GM20431 (cell line): ENCODE data around the gene CAPN8.

Source experiments
- in situ Hi-C: fragments of 300-500 bp; cut with MseI, MboI; formaldehyde crosslinking; loops from one replicate; pipeline ENCODE4 v1.15.0; 2020; ENCODE audit warnings: low sequenced_read_pairs; ENCODE audit not compliant: unreplicated experiment

Gene CAPN8

DNA sequence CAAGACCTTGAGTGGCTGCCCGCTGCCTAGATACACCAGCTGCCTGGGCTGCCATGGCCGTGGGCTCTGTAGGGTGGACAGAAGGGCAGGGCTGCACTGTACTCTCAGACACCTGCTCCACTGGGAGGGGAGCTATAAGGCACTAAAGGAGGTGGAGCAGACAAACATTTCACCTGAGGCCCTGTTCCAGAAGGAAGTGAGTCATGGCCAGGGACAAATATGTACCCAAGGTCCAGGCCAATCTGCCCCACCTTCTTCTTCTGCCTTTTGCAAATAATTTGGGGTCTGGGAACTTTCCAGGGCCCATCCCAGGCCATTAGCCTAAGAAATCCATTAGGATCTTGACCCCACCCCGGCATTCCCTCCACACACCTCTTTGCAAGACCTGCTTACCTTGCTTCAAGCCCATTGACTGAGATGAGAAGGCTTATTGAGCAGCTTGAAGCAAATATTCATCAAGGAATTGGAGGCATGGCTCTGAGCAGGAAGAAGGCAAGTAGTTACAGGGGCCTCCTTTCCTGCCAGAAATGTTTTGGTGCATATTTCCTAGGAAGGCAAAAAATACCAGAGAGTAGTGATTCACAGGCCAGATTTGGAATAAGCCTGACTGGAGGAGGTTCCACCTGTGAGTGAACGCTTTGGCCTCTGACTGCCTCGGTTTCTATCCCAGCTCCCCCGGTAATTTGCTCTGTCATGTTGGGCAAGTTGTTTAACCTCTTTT, at the start of gene CAPN8:
TSS of gene CAPN8 (minus strand) at position 110 of the 721 bp plus-strand sequence. CDS start at position 55, 55 bp downstream.
- in situ Hi-C loops, result no loop called here

DNA sequence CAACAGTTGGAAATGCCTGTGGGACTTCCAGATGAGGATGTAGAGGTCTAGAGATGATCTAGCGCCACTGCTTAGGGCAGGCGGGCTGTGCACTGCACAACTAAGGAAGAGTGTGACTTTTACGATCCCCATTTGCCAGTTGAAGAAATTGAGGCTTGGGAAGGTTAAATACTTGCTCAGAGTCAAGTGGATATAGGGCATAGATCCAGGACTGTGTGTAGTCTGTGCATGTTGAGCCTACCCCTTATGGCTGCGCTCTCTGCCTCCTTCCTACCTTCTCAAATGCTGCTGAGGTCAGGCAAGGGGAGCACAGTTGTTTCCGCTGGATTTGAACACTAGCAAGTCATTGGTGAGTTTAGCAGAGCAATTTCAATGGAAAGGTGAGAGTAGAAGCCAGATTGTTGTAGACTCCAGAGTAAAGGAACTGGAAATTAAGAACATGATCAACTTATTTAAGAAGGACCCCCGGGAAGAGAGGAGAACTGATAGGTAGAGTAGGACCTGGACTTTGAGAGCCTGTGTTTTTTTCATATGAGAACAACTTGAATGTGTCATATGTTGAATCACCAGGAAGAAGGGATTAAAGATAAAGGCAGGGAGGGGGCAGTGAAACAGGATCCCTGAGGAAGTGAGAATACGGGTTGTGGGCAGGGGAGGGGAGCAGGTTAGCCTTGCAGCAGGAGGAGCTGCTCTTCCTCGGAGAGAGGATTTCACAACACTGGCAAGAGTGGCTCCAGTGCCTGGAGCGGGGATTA, 49.5 kb upstream of the CAPN8 start:
- in situ Hi-C loops, result no loop called here

DNA sequence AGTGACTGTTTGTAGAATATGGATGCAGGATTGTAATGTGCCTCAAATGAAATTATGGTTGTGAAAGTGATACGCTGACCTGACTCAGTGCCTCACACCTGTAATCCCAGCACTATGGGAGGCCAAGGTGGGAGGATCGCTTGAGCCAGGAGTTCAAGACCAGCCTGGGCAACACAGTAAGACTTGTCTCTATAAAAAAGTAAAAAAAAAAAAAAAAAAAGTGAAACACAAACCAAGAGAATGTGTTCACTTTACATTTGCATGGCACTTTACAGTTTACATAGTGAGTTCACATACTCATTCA, 48.9 kb upstream of the CAPN8 start:
- in situ Hi-C loops, result no loop called here

GRCh38 chr1:223713546-223714420, 48.3 kb upstream of the CAPN8 start:
- in situ Hi-C loops, result no loop called here

DNA sequence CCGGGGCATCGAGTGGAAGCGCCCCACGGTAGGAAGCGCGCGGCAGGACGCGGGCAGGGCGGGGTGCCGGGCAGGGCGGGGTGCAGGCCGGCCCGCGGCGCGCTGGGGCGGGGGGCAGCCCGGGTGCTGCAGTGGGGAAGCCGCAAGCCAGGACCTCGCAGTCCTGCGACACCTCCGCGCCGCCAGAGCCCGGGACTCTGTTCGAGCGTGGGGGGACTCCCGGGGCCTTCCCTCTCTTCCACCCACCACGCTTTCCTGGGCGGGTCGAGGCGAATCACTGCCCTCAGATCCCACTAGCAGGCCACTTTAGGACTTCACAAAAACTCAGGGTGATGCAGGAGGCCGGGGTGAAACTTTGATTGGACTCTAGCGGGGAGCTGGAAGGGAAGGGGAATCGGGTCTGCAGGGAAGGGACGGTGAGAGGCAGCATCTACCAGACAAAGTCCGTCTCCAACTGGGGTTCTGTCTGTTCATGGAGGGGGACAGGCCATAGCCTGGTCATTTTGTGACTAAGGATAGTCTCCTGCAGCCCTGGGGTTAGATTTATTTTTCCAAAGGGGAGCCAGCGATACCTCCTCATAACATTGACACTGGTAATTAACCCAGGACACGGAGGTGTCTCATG, 47.5 kb upstream of the CAPN8 start:
- in situ Hi-C loops, result no loop called here

GRCh38 chr1:223712194-223712849, 46.8 kb upstream of the CAPN8 start, which contains the start of gene CAPN2:
Gene CAPN2, plus strand, starts transcription at chr1:223712539. Its CDS starts 102 bp downstream, at chr1:223712641.
- in situ Hi-C loops, result no loop called here

- in situ Hi-C loops, result no loop called here
These were observed 46.3 kb upstream of the CAPN8 start for GRCh38 chr1:223711747-223712193.

DNA sequence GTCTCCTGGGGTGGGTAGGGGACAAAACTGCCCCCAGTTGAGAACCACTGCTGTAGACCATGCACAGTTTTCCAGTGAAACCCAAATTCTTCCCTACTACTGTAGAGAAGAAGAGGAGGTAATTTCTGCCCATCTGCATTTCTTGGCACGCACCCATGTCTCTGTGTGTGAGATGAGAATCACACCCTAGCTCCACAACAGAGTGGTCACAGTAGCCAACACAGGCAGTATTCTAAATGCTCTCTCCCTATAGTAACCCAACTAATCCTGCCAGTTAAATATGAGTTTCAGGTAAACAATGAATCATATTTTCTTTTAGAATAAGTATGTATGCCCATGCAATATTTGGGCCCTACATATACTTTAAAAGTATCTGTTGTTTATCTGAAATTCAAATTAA, 45.7 kb upstream of the CAPN8 start:
- in situ Hi-C loops, result no loop called here

DNA sequence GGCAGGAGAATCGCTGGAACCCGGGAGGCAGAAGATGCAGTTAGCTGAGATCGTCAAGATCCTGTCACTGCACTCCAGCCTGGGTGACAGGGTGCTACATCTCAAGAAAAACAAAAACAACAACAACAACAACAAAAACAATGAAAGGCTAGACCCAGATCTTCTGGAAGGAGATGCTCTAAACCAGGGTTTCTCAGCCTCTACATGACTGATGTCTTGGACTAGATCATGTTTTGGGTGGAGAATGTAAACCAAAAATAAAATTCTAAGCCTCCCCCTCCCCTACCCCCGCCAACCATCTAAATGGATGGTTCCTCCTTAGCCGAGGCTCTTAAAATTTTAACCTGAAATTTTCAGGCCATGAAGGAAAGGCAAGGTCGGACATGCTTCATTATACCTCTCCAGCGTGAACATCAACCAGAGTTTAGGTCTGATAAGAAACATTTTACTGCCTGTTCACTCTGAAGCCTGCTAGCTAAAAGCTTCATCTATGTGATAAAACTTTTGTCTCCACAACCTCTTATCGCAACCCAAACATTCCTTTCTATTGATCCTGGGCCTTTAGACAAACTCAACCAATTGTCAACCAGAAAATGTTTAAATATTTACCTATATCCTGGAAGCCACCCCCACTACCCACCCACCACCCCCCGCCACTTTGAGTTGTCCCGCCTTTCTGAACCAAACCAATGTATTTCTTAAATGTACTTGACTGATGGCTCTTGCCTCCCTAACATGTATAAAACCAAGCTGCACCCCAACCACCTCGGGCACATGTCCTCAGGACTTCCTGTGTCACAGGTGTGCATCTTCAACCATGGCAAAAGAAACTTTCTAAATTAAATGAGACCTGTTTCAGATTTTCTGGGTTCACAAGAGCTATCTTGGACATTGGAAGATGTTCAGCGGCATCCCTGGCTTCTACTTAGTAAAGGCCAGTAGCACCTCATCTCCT, 45.0 kb upstream of the CAPN8 start:
- in situ Hi-C loops, result no loop called here

DNA sequence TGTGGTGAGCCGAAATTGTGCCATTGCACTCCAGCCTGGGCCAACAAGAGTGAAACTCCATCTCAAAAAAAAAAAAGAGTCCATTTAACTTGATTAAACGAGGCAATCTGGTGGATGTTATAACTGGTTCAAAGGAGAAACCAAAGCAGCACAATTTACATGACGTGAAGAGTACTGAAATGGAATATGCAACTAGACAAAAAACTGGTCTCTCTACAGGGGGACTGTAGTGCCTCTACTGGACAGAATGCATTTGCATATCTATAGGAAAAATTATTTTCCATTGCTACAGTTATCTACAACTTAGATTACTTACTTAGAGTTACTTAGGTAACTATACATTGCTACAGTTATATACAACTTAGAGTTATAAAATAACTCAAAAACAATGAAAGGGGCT, 44.1 kb upstream of the CAPN8 start:
- in situ Hi-C loops, result no loop called here

GRCh38 chr1:223708651-223709268, 43.3 kb upstream of the CAPN8 start:
- in situ Hi-C loops, result no loop called here

DNA sequence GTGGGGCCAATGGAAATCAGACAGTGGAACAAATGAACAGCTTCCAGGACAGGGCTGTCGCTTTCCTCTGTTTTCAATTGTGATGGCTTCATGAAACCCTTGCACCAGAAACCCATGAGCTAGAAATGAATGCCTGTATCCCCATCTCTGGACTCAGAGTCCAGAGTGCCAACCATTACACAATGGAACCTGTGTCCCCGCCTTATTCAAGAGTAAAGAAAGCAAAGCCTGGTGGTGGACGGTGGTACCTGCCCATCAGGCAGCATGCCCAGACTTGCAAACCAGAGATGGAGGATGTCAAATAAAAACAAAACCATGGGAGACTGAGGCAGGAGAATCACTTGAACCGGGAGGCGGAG, 42.5 kb upstream of the CAPN8 start:
- in situ Hi-C loops, result no loop called here

DNA sequence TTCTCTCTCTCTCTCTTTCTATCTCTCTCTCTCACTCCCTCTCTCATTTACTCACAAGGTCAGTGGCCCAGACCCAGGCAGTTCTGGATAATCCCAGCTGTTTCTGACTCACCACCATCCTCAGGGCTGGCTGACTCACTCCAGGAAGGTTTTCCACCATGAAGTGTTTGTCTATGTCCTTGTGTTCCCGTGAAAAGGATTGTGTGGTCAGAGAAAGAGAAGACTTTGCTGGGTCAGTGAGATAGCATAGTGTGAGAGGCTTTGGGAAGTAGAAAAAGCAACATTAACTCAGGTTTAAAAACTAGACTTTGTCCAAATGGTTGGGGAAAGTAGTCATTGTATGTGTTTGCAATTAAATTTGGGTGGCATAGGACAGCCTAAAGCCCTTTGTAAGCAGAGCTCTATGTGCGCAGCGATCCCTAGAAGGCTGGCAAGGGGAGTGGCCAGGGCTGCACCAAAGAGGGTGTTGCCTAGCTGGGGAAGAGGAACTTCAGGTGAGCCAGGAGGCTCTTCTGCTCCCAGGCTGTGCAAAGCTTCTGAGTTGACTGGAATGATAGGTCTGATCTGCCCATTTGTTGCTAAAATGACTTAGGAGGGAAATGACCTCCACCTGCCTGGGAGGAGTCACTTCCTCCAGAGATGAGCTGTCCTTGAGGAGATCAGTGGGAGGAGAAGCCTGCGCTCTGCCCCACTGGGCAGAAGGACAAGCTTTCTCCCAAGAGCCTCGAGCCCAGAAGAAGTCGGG, 41.9 kb upstream of the CAPN8 start:
- in situ Hi-C loops, result no loop called here

- in situ Hi-C loops, result no loop called here
These were observed 40.8 kb upstream of the CAPN8 start for GRCh38 chr1:223706077-223706973.

DNA sequence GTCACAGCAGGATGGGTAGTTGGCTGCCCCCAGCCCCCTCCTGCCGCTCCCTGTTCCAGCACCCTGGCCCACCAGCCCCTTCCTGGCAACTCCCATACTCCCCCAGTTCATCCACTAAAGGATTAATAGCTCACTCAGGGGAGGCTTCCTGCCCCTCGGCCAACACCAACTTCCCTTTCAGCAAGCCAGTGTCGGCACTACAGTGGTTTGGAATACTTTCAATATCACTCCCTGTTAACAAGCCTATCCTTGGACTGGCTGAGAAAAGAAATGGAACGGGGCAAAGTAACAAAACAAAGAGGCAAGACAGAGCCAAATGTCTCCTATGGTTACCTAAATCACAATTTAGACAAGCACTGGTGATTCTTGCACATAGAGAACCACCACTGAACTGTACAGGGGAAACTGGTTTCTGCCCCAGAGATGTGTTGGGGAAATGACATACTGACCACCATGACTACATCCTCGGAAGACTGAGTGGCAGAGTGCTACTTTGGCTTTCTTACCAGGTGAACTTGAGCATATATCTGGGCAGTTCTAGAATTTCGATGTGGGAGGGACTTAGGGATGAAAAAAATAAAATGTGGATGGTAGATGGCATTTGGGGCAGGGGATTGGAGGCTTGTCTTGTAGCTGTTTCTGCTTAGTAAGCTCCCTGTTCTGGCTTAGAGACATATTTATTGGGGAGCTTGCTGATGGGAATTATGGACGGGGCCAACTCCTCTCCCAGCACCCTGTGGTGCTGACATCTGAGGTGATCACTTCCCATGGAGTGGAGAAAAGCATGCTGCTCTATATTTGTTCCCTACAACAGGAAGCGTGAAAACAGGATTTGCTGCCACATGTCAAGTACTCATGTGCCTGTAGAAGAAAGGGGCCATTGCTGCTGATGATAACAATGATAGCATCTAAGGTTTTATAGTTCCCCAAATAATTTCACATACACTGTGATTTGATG, 39.7 kb upstream of the CAPN8 start:
- in situ Hi-C loops, result no loop called here

DNA sequence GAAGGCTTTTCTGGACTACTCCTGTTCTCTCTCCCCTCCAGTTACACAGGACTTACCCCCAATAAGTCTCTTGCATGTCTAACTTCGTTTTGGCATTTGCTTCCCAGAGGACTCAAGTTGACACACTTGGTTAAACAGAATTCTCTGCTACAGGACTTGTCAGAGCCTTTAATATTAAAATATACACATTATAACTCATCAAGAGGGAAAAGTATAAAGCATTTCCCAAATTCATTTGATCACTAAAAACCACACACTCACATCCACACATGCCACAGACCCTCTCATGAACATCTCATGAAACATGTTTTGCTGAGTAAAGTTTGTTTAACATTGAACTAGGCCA, 38.1 kb upstream of the CAPN8 start:
- in situ Hi-C loops, result no loop called here
